Loucy (cell line): ENCODE data around the gene TENM4.

ENCODE experiments used
- EZH2phosphoT487 ChIP-seq: fragments of 200-600 bp; IDR thresholded peaks from 2 replicates; pipeline ENCODE4 v1.6.1; 2018; ENCODE audit warnings: antibody characterized with exemption, mild to moderate bottlenecking, moderate library complexity, borderline replicate concordance
- TF ChIP-seq, protein P1 (sequence below): fragments of 200-600 bp; sonication (generic); conservative IDR thresholded peaks from 2 replicates; pipeline ENCODE4 v1.5.1; 2014; ENCODE audit warnings: mild to moderate bottlenecking, antibody characterized with exemption, low read length

DNA sequence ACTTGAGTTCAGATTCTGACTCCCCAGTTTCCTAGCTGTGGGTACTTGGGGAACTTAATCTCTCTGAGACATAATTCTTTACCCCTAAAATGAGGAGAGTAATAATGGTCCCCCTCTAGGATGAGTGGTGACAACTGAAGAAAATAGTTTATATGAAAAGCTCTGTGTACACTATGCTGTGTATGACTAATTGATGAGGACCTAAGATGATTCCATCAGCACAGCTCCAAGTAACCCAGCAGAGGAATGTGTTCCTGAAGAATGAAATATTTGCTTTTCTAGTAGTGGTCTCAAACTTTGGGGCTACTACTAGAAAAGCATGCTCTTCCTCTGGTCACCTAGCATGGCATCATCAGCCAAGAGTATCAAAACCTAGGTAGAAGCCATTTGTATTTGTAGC, 648.9 kb downstream of the TENM4 start:
- TF ChIP-seq, protein P1, sequence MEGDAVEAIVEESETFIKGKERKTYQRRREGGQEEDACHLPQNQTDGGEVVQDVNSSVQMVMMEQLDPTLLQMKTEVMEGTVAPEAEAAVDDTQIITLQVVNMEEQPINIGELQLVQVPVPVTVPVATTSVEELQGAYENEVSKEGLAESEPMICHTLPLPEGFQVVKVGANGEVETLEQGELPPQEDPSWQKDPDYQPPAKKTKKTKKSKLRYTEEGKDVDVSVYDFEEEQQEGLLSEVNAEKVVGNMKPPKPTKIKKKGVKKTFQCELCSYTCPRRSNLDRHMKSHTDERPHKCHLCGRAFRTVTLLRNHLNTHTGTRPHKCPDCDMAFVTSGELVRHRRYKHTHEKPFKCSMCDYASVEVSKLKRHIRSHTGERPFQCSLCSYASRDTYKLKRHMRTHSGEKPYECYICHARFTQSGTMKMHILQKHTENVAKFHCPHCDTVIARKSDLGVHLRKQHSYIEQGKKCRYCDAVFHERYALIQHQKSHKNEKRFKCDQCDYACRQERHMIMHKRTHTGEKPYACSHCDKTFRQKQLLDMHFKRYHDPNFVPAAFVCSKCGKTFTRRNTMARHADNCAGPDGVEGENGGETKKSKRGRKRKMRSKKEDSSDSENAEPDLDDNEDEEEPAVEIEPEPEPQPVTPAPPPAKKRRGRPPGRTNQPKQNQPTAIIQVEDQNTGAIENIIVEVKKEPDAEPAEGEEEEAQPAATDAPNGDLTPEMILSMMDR: no peak
- TF ChIP-seq EZH2phosphoT487: no peak
